ENCODE results near the gene DCXR. TPM values are rescaled to one million over a fixed set of nuclear protein-coding genes. Genes with fewer than 3 reads are reported as not detected.

DCXR gene
- total RNA-seq, 1 experiment from 2014 or later, result 306 TPM

GRCh38 chr17:82041144-82041814 is 3.8 kb upstream of the DCXR start:
- H3K4me3 ChIP-seq (replicated peaks in 1 of 2; ENCODE audit: low read depth in 1 of 2, low read length in 2 of 2), result no peak overlapping the region
- no peaks in the 10 kb centered on the region for H3K27me3 ChIP-seq (ENCODE audit: insufficient read depth, low read length)
- no peak overlapping the region for H2AFZ ChIP-seq (ENCODE audit: low read depth, low read length, poor library complexity, severe bottlenecking)
- ChIA-PET CTCF (interaction anchor here (1.2 kb wide), 1 partner anchor 11 kb away, joined by 3 read pairs; no protein-coding TSS in a partner anchor), RAD21 (ENCODE audit: low non-redundant PET in 1 of 2, low total read pairs in 2 of 2, uncharacterized antibody in 2 of 2, unreplicated experiment in 2 of 2) (no interaction called here), POLR2A (no interaction called here)
- H4K20me1 ChIP-seq (ENCODE audit: insufficient read depth), result no peaks in the 10 kb centered on the region
- intact Hi-C loops (cut with micrococcal nuclease), result no loop called here
- ATAC-seq (no peak), DNase-seq (ENCODE audit: low read depth, low spot score) (no peak)
- H3K9ac ChIP-seq (ENCODE audit: low read length), result no peak overlapping the region
- no peaks in the 10 kb centered on the region for H3K36me3 ChIP-seq (ENCODE audit: control insufficient read depth in 1 of 2, insufficient read depth in 2 of 2, low read length in 2 of 2)
- no peak overlapping the region for H3K27ac ChIP-seq (ENCODE audit: low read depth, low read length)
- no peaks in the 10 kb centered on the region for H3K9me3 ChIP-seq (ENCODE audit: control insufficient read depth in 1 of 2, insufficient read depth in 1 of 2, low read depth in 1 of 2, low read length in 2 of 2)
- TF ChIP-seq EGR1 (IDR thresholded peaks at IDR 0.05; ENCODE audit: low read depth) (no peak), ATF3 (IDR thresholded peaks at IDR 0.05) (no peak), TCF7L2 (IDR thresholded peaks at IDR 0.05; ENCODE audit: borderline replicate concordance, extremely low read depth, insufficient read depth, insufficient read length) (no peak), JUND (IDR thresholded peaks at IDR 0.05) (no peak), YY1 (IDR thresholded peaks at IDR 0.05; ENCODE audit: extremely low read depth, insufficient replicate concordance, low read depth, low read length) (no peak), ZBTB33 (IDR thresholded peaks at IDR 0.05; ENCODE audit: extremely low read depth, insufficient replicate concordance, low read length) (no peak), POLR2AphosphoS5 (IDR thresholded peaks at IDR 0.05; ENCODE audit: low read depth, low read length) (no peak)
- H3K4me2 ChIP-seq (ENCODE audit: low read length), result no peak overlapping the region
- H3K9me2 ChIP-seq (ENCODE audit: insufficient read depth), result no peaks in the 10 kb centered on the region
- H3K79me2 ChIP-seq (ENCODE audit: insufficient read depth, low read length), result peaks cover 8% of the 10 kb centered on the region; the same call in 1 of the 2 replicates
- H3K4me1 ChIP-seq (ENCODE audit: control insufficient read depth in 1 of 2, insufficient read depth in 2 of 2, low read length in 2 of 2), result peaks cover 6 to 11% of the 10 kb centered on the region in 2 experiments
- no TSS peak for BruUV-seq (replicated peaks)
